Trophoblast cell (in vitro differentiated cells and primary cell): Measurements from ENCODE around the gene SETX.
A peak's percentile ranks its signal among the peaks of the same experiment; 100 is the strongest.

Experiments
- DNase-seq, 2 donors: peaks; one replicate each; pipeline ENCODE4 v3.0.0-alpha.2; 2016
- H2AFZ ChIP-seq: 2 replicates; pipeline ENCODE4 v1.6.1; 2013; ENCODE audit warnings: low read length, moderate library complexity, mild to moderate bottlenecking; ENCODE audit not compliant: insufficient read depth, poor library complexity
- H2AK5ac ChIP-seq: 2 replicates; pipeline ENCODE4 v1.6.1; 2013; ENCODE audit warnings: mild to moderate bottlenecking, low read length
- H2BK120ac ChIP-seq: 2 replicates; pipeline ENCODE4 v1.6.1; 2013; ENCODE audit warnings: low read length, mild to moderate bottlenecking, moderate library complexity; ENCODE audit not compliant: insufficient read depth, poor library complexity
- H2BK12ac ChIP-seq: 2 replicates; pipeline ENCODE4 v1.6.1; 2013; ENCODE audit warnings: mild to moderate bottlenecking, low read length, moderate library complexity
- H2BK5ac ChIP-seq: 2 replicates; pipeline ENCODE4 v1.6.1; 2013; ENCODE audit warnings: low read length, low read depth, moderate library complexity, mild to moderate bottlenecking; ENCODE audit not compliant: poor library complexity
- H3K14ac ChIP-seq: 2 replicates; pipeline ENCODE4 v1.6.1; 2013; ENCODE audit warnings: mild to moderate bottlenecking, low read length
- H3K18ac ChIP-seq: 2 replicates; pipeline ENCODE4 v1.6.1; 2013; ENCODE audit warnings: mild to moderate bottlenecking, low read length
- H3K23ac ChIP-seq: 2 replicates; pipeline ENCODE4 v1.6.1; 2013; ENCODE audit warnings: low read length
- H3K27ac ChIP-seq: 2 replicates; pipeline ENCODE4 v1.5.1; 2013; ENCODE audit warnings: low read depth, mild to moderate bottlenecking, inconsistent platforms, low read length, moderate library complexity
- H3K27me3 ChIP-seq: 2 replicates; pipeline ENCODE4 v1.6.1; 2013; ENCODE audit warnings: inconsistent platforms, mild to moderate bottlenecking, low read length, moderate library complexity; ENCODE audit not compliant: insufficient read depth
- H3K36me3 ChIP-seq, 2 experiments: 1 replicate in 1 of 2; 2 replicates in 1 of 2; pipeline ENCODE4 v1.6.1; 2013; ENCODE audit warnings: low read length in 2 of 2, mild to moderate bottlenecking in 2 of 2, moderate library complexity in 1 of 2; ENCODE audit not compliant: insufficient read depth in 2 of 2, control insufficient read depth in 1 of 2
- H3K4ac ChIP-seq: 2 replicates; pipeline ENCODE4 v1.6.1; 2013; ENCODE audit warnings: low read depth, mild to moderate bottlenecking, low read length, moderate library complexity
- H3K4me1 ChIP-seq, 2 experiments: 1 replicate in 1 of 2; 2 replicates in 1 of 2; pipeline ENCODE4 v1.6.1; 2013; ENCODE audit warnings: low read length in 2 of 2, mild to moderate bottlenecking in 2 of 2, moderate library complexity in 1 of 2; ENCODE audit not compliant: insufficient read depth in 2 of 2, control insufficient read depth in 1 of 2
- H3K4me2 ChIP-seq: 2 replicates; pipeline ENCODE4 v1.6.1; 2013; ENCODE audit warnings: inconsistent platforms, mild to moderate bottlenecking, low read length, moderate library complexity
- H3K4me3 ChIP-seq: 2 replicates; pipeline ENCODE4 v1.5.1; 2013; ENCODE audit warnings: mild to moderate bottlenecking, low read depth, low read length, inconsistent platforms
- H3K79me1 ChIP-seq: one replicate; pipeline ENCODE4 v1.6.1; 2013; ENCODE audit warnings: low read length
- H3K79me2 ChIP-seq: 2 replicates; pipeline ENCODE4 v1.6.1; 2013; ENCODE audit warnings: low read length, mild to moderate bottlenecking; ENCODE audit not compliant: control insufficient read depth, insufficient read depth, poor library complexity
- H3K9ac ChIP-seq: 2 replicates; pipeline ENCODE4 v1.6.1; 2013; ENCODE audit warnings: mild to moderate bottlenecking, low read length
- H3K9me3 ChIP-seq: 2 replicates; pipeline ENCODE4 v1.6.1; 2013; ENCODE audit warnings: low read depth, mild to moderate bottlenecking, control low read depth, inconsistent platforms, low read length; ENCODE audit not compliant: insufficient read depth
- H4K12ac ChIP-seq: 2 replicates; pipeline ENCODE4 v1.6.1; 2013; ENCODE audit warnings: low read depth, mild to moderate bottlenecking, low read length, moderate library complexity
- H4K8ac ChIP-seq: 2 replicates; pipeline ENCODE4 v1.6.1; 2013; ENCODE audit warnings: low read depth, mild to moderate bottlenecking, low read length, moderate library complexity
- H4K91ac ChIP-seq: one replicate; pipeline ENCODE4 v1.6.1; 2013; ENCODE audit warnings: low read depth, mild to moderate bottlenecking, low read length, moderate library complexity
- WGBS: extraction: QIAGEN DNeasy Blood & Tissue Kit; methylation state at CpG from one replicate; pipeline ENCODE4 v1.1.7; 2013; ENCODE audit warnings: missing lambda C conversion rate; ENCODE audit not compliant: insufficient read length, insufficient coverage; ENCODE audit errors: extremely low coverage; 5-methylcytosine and 5-hydroxymethylcytosine counted together

SETX gene

GRCh38 chr9:132241840-132242620, 112.8 kb downstream of the SETX start:
- Histone ChIP-seq H3K4me3 (peak overlapping the region; percentile 63), H3K14ac (no peak overlapping the region), H3K18ac (no peak overlapping the region), H3K9me3 (no peaks in the 10 kb centered on the region), H3K4me1 (peaks cover 6 to 11% of the 10 kb centered on the region in 2 experiments), H3K79me1 (no peaks in the 10 kb centered on the region), H3K23ac (no peak overlapping the region), H3K4me2 (peak overlapping the region; percentile 73), H2BK120ac (no peak overlapping the region), H2BK12ac (no peak overlapping the region), H2AK5ac (no peak overlapping the region), H2BK5ac (no peak overlapping the region), H3K4ac (no peak overlapping the region), H3K9ac (no peak overlapping the region), H4K91ac (no peak overlapping the region), H3K36me3 (no peaks in the 10 kb centered on the region), H3K79me2 (no peaks in the 10 kb centered on the region), H4K8ac (no peak overlapping the region), H2AFZ (peak overlapping the region; percentile 5), H4K12ac (no peak overlapping the region), H3K27ac (no peak overlapping the region), H3K27me3 (peaks cover 33% of the 10 kb centered on the region)
- DNase-seq, result peak in 1 of 2 donors; percentile 11
- WGBS, result no CpG with 5 or more reads among the region's 81 CpGs

- no peak overlapping the region for H2BK12ac ChIP-seq
- no peaks in the 10 kb centered on the region for H3K36me3 ChIP-seq
- H2AFZ ChIP-seq, result no peak overlapping the region
- no peak for DNase-seq
- H3K27me3 ChIP-seq, result peaks cover 33% of the 10 kb centered on the region
- no peak overlapping the region for H2BK120ac ChIP-seq
- no peak overlapping the region for H3K18ac ChIP-seq
- H3K4me3 ChIP-seq, result peak overlapping the region; percentile 63
- no peak overlapping the region for H3K9ac ChIP-seq
- H3K79me2 ChIP-seq, result no peaks in the 10 kb centered on the region
- no peak overlapping the region for H3K27ac ChIP-seq
- no peaks in the 10 kb centered on the region for H3K9me3 ChIP-seq
- no peak overlapping the region for H3K14ac ChIP-seq
- no peak overlapping the region for H3K23ac ChIP-seq
- no peak overlapping the region for H3K4ac ChIP-seq
- peak overlapping the region; percentile 73 for H3K4me2 ChIP-seq
- H3K4me1 ChIP-seq, result peaks cover 6 to 11% of the 10 kb centered on the region in 2 experiments
- no peaks in the 10 kb centered on the region for H3K79me1 ChIP-seq
- H4K8ac ChIP-seq, result no peak overlapping the region
- no peak overlapping the region for H4K91ac ChIP-seq
- no CpG with 5 or more reads among the region's 33 CpGs for WGBS
- H2AK5ac ChIP-seq, result no peak overlapping the region
- H4K12ac ChIP-seq, result no peak overlapping the region
- no peak overlapping the region for H2BK5ac ChIP-seq
These were observed 113.3 kb downstream of the SETX start for GRCh38 chr9:132241483-132241839.

GRCh38 chr9:132240841-132241482, 113.8 kb downstream of the SETX start:
- no peak overlapping the region for H3K4ac ChIP-seq
- no CpG with 5 or more reads among the region's 63 CpGs for WGBS
- H3K27me3 ChIP-seq, result peaks cover 33% of the 10 kb centered on the region
- H3K79me1 ChIP-seq, result no peaks in the 10 kb centered on the region
- peak overlapping the region; percentile 38 for H3K4me3 ChIP-seq
- H3K9me3 ChIP-seq, result no peaks in the 10 kb centered on the region
- H3K14ac ChIP-seq, result no peak overlapping the region
- peaks cover 6 to 11% of the 10 kb centered on the region in 2 experiments for H3K4me1 ChIP-seq
- no peak overlapping the region for H2AK5ac ChIP-seq
- no peak overlapping the region for H4K8ac ChIP-seq
- H3K23ac ChIP-seq, result no peak overlapping the region
- H3K9ac ChIP-seq, result no peak overlapping the region
- no peak overlapping the region for H4K12ac ChIP-seq
- H2BK12ac ChIP-seq, result no peak overlapping the region
- no peaks in the 10 kb centered on the region for H3K79me2 ChIP-seq
- peak; percentile 43 to 50 for DNase-seq
- no peak overlapping the region for H3K18ac ChIP-seq
- peak overlapping the region; percentile 73 for H3K4me2 ChIP-seq
- H2BK120ac ChIP-seq, result no peak overlapping the region
- H3K36me3 ChIP-seq, result no peaks in the 10 kb centered on the region
- no peak overlapping the region for H4K91ac ChIP-seq
- H2AFZ ChIP-seq, result no peak overlapping the region
- no peak overlapping the region for H2BK5ac ChIP-seq
- H3K27ac ChIP-seq, result no peak overlapping the region

- Histone ChIP-seq H2BK120ac (no peak overlapping the region), H2BK5ac (no peak overlapping the region), H2AFZ (no peak overlapping the region), H3K27ac (no peak overlapping the region), H2BK12ac (no peak overlapping the region), H3K27me3 (peaks cover 33% of the 10 kb centered on the region), H3K4me2 (peak overlapping the region; percentile 53), H4K8ac (no peak overlapping the region), H3K4me3 (no peak overlapping the region), H3K23ac (no peak overlapping the region), H3K4ac (no peak overlapping the region), H4K12ac (no peak overlapping the region), H3K36me3 (no peaks in the 10 kb centered on the region), H2AK5ac (no peak overlapping the region), H3K14ac (no peak overlapping the region), H3K79me1 (no peaks in the 10 kb centered on the region), H3K79me2 (no peaks in the 10 kb centered on the region), H3K18ac (no peak overlapping the region), H3K4me1 (peaks cover 6 to 11% of the 10 kb centered on the region in 2 experiments), H3K9me3 (no peaks in the 10 kb centered on the region), H4K91ac (no peak overlapping the region), H3K9ac (no peak overlapping the region)
- DNase-seq, result no peak
- no CpG with 5 or more reads among the region's 21 CpGs for WGBS
These were observed 114.6 kb downstream of the SETX start for GRCh38 chr9:132239999-132240840.
